ENCODE data around the gene AGPAT2. TPM values are rescaled to one million over a fixed set of nuclear protein-coding genes. Genes with fewer than 3 reads are reported as not detected.

Gene AGPAT2
- total and polyA plus RNA-seq, 2 of the 4 experiments (the other 2 are of a cell fraction) = 16.1 to 39.5 TPM

- no peak for TF ChIP-seq USF2 (IDR thresholded peaks at IDR 0.05; ENCODE audit: low read depth, low read length)
Observed at GRCh38 chr9:136668983-136669790, 18.1 kb downstream of the AGPAT2 start (continued).

GRCh38 chr9:136667940-136668760 lies 19.1 kb downstream of the AGPAT2 start:
- intact Hi-C loops (cut with micrococcal nuclease) = no loop called here
- H3K14ac ChIP-seq (replicated peaks; ENCODE audit: low read depth, low read length) = no peak overlapping the region

More at GRCh38 chr9:136667940-136668760, 19.1 kb downstream of the AGPAT2 start:
- no peak for TF ChIP-seq RAD21 (IDR thresholded peaks at IDR 0.05; ENCODE audit: low read length)
- no peak for TF ChIP-seq ELK1 (IDR thresholded peaks at IDR 0.05; ENCODE audit: borderline replicate concordance, low read depth, low read length)
- TF ChIP-seq FOS (IDR thresholded peaks at IDR 0.05; ENCODE audit: low read depth, low read length) = no peak
- TF ChIP-seq CEBPB (IDR thresholded peaks at IDR 0.05; ENCODE audit: low read depth, low read length) = no peak
- no peak for TF ChIP-seq CHD1 (IDR thresholded peaks at IDR 0.05; ENCODE audit: low read depth, low read length)
- no peak for TF ChIP-seq USF2 (IDR thresholded peaks at IDR 0.05; ENCODE audit: low read depth, low read length)
- no peak for TF ChIP-seq RCOR1 (IDR thresholded peaks at IDR 0.05; ENCODE audit: insufficient replicate concordance, low read length)
- TF ChIP-seq MAFK (IDR thresholded peaks at IDR 0.05; ENCODE audit: low read depth, low read length) = no peak
- TF ChIP-seq NFE2L2 (IDR thresholded peaks at IDR 0.05; ENCODE audit: low read depth, low read length) = no peak
- TF ChIP-seq POLR2A (IDR thresholded peaks at IDR 0.05; ENCODE audit: low read depth, low read length) = no peak
- no peak for TF ChIP-seq MXI1 (IDR thresholded peaks at IDR 0.05; ENCODE audit: borderline replicate concordance, low read depth, low read length)
- no peak for TF ChIP-seq BHLHE40 (IDR thresholded peaks at IDR 0.05; ENCODE audit: low read depth, low read length)
- Histone ChIP-seq H3K56ac (ENCODE audit: extremely low read depth, insufficient read depth, low read length) (no peak overlapping the region), H3K18ac (ENCODE audit: low read depth, low read length) (no peak overlapping the region), H2BK15ac (ENCODE audit: low read depth, low read length) (no peak overlapping the region), H3K4me2 (ENCODE audit: low read depth, low read length) (no peak overlapping the region), H3K36me3 (ENCODE audit: control insufficient read depth, insufficient read depth, low read length) (peaks cover 1% of the 10 kb centered on the region; the same call in 1 of the 2 replicates), H3K9ac (ENCODE audit: low read depth, low read length) (no peak overlapping the region), H3K27me3 (ENCODE audit: control insufficient read depth, insufficient read depth, low read length) (peaks cover 29% of the 10 kb centered on the region; the same call in 1 of the 2 replicates), H3K79me1 (ENCODE audit: low read depth in 1 of 2, low read length in 2 of 2) (no peaks in the 10 kb centered on the region), H4K91ac (ENCODE audit: insufficient read depth, low read depth, low read length) (no peak overlapping the region), H3K27ac (ENCODE audit: insufficient read depth, low read length) (no peak overlapping the region), H3K23ac (ENCODE audit: low read depth, low read length) (no peak overlapping the region), H2BK20ac (ENCODE audit: low read depth, low read length) (no peak overlapping the region), H3K4me1 (ENCODE audit: control insufficient read depth, insufficient read depth, low read length) (peaks cover 4% of the 10 kb centered on the region; the same call in 1 of the 2 replicates), H2BK120ac (ENCODE audit: low read depth, low read length) (no peak overlapping the region), H3K4me3 (ENCODE audit: insufficient read depth, low read depth, low read length) (no peak overlapping the region), H3K9me3 (ENCODE audit: control insufficient read depth, insufficient read depth, low read length) (no peaks in the 10 kb centered on the region), H2AK9ac (replicated peaks; ENCODE audit: low read depth, low read length, poor library complexity) (no peak overlapping the region), H2BK5ac (ENCODE audit: low read depth, low read length, poor library complexity, severe bottlenecking) (no peak overlapping the region), H2AFZ (replicated peaks; ENCODE audit: low read length, poor library complexity) (no peak overlapping the region), H3K4ac (ENCODE audit: low read depth, low read length) (no peak overlapping the region), H4K5ac (ENCODE audit: low read depth, low read length) (no peak overlapping the region), H2AK5ac (ENCODE audit: low read depth, low read length) (no peak overlapping the region), H3K9me1 (ENCODE audit: insufficient read depth, low read length) (no peaks in the 10 kb centered on the region), H4K8ac (ENCODE audit: low read depth in 2 of 2, low read length in 2 of 2) (no peak overlapping the region), H4K20me1 (ENCODE audit: insufficient read depth, low read length) (no peaks in the 10 kb centered on the region; the same call in none of the 2 replicates)
- in situ Hi-C loops (cut with MboI; ENCODE audit: low sequenced_read_pairs) = no loop called here
- BruUV-seq (replicated peaks) = no TSS peak
- ChIA-PET CTCF (no interaction called here), POLR2A (ENCODE audit: unreplicated experiment) (no interaction called here)
- DNase-seq (no peak), ATAC-seq (ENCODE audit: low read depth) (no peak)
- dilution Hi-C loops (cut with HindIII; ENCODE audit: low sequenced_read_pairs, unreplicated experiment) = no loop called here
- WGBS, 2 experiments (ENCODE audit: extremely low coverage in 2 of 2, insufficient read length in 1 of 2) = 80% methylated on average over 23 of the region's 40 CpGs; no CpG with 5 or more reads in 1 of the 2 experiments

All from IMR-90 (cell line).